BE2C (cell line): ENCODE data around the gene SCN4B.

ENCODE experiments used
- DNase-seq: peaks from one replicate; pipeline ENCODE4 v3.0.0-alpha.2; 2020
- H3K27me3 ChIP-seq: fragments of 250-450 bp; sonication (Bioruptor Pico); 2 replicates; pipeline ENCODE4 v1.5.1; 2020; ENCODE audit warnings: mild to moderate bottlenecking
- H3K36me3 ChIP-seq: fragments of 250-450 bp; sonication (Bioruptor Pico); 2 replicates; pipeline ENCODE4 v1.5.1; 2020; ENCODE audit warnings: mild to moderate bottlenecking
- H3K4me1 ChIP-seq: fragments of 250-450 bp; sonication (Bioruptor Pico); 2 replicates; pipeline ENCODE4 v1.5.1; 2020
- H3K4me3 ChIP-seq: 2 replicates; pipeline ENCODE4 v1.5.1; 2011; ENCODE audit warnings: low read depth, low read length
- H3K9me3 ChIP-seq: fragments of 250-450 bp; sonication (Bioruptor Pico); 2 replicates; pipeline ENCODE4 v1.5.1; 2020
- CTCF ChIP-seq: IDR thresholded peaks from 2 replicates; pipeline ENCODE4 v1.5.1; 2012; ENCODE audit warnings: mild to moderate bottlenecking, low read depth, low read length

SCN4B gene

GRCh38 chr11:118099838-118100556 is 52.6 kb downstream of the SCN4B start:
- DNase-seq: no peak
- no peak for TF ChIP-seq CTCF
- H3K36me3 ChIP-seq: no peaks in the 10 kb centered on the region
- no peaks in the 10 kb centered on the region for H3K9me3 ChIP-seq
- H3K4me1 ChIP-seq: no peaks in the 10 kb centered on the region
- H3K4me3 ChIP-seq: no peak overlapping the region
- H3K27me3 ChIP-seq: peaks cover 3% of the 10 kb centered on the region; the same call in 1 of the 2 replicates

GRCh38 chr11:118098996-118099837 is 53.4 kb downstream of the SCN4B start:
- H3K36me3 ChIP-seq: no peaks in the 10 kb centered on the region
- no peaks in the 10 kb centered on the region for H3K4me1 ChIP-seq
- H3K4me3 ChIP-seq: no peak overlapping the region
- H3K27me3 ChIP-seq: peaks cover 3% of the 10 kb centered on the region; the same call in 1 of the 2 replicates
- DNase-seq: no peak
- TF ChIP-seq CTCF: no peak
- H3K9me3 ChIP-seq: no peaks in the 10 kb centered on the region

GRCh38 chr11:118095967-118096367 is 56.7 kb downstream of the SCN4B start:
- no peak for DNase-seq
- H3K9me3 ChIP-seq: no peaks in the 10 kb centered on the region
- H3K4me3 ChIP-seq: no peak overlapping the region
- no peak for TF ChIP-seq CTCF
- H3K27me3 ChIP-seq: peaks cover 12% of the 10 kb centered on the region
- no peaks in the 10 kb centered on the region for H3K4me1 ChIP-seq
- no peaks in the 10 kb centered on the region for H3K36me3 ChIP-seq

- no peaks in the 10 kb centered on the region for H3K4me1 ChIP-seq
These were observed 57.1 kb downstream of the SCN4B start for GRCh38 chr11:118095493-118095892.

GRCh38 chr11:118092907-118093571 is 59.6 kb downstream of the SCN4B start:
- Histone ChIP-seq H3K4me3 (no peak overlapping the region), H3K36me3 (no peaks in the 10 kb centered on the region), H3K4me1 (no peaks in the 10 kb centered on the region), H3K9me3 (no peaks in the 10 kb centered on the region), H3K27me3 (peaks cover 29% of the 10 kb centered on the region)
- DNase-seq: no peak
- no peak for TF ChIP-seq CTCF

More at GRCh38 chr11:118095493-118095892, 57.1 kb downstream of the SCN4B start:
- no peak for DNase-seq
- Histone ChIP-seq H3K27me3 (peaks cover 15% of the 10 kb centered on the region), H3K9me3 (no peaks in the 10 kb centered on the region), H3K4me3 (no peak overlapping the region), H3K36me3 (no peaks in the 10 kb centered on the region)
- TF ChIP-seq CTCF: no peak
